Naive thymus-derived CD4-positive, alpha-beta T cell (primary cell): Measurements from ENCODE around the gene CHTF18. TPM values are rescaled to one million over a fixed set of nuclear protein-coding genes. Genes with fewer than 3 reads are reported as not detected.
A peak's percentile ranks its signal among the peaks of the same experiment; 100 is the strongest.

ENCODE experiments used
- ATAC-seq: fragments of 150-1000 bp; cut with Tn5 transposase; 2 replicates; pipeline ENCODE4 v1.10.0; 2021; ENCODE audit warnings: mild to moderate bottlenecking, moderate library complexity
- CTCF ChIA-PET: fragments of 350-600 bp; sonication (Branson Sonifier 250); formaldehyde crosslinking; loops from one replicate; lab custom pipeline; 2021; ENCODE audit warnings: antibody characterized with exemption; lab: Charles Lee
- POLR2A ChIA-PET: fragments of 350-600 bp; sonication (Branson Sonifier 250); formaldehyde crosslinking; loops from one replicate; lab custom pipeline; 2021; ENCODE audit warnings: antibody characterized with exemption, inconsistent platforms; lab: Charles Lee
- DNase-seq, 9 donors: peaks; one replicate each; pipeline versions ENCODE4 v3.0.0 to v3.0.0-alpha.2; 2020 to 2022; ENCODE audit warnings: mixed read lengths in 1 of 9
- H3K27ac ChIP-seq: one replicate; pipeline ENCODE4 v1.7.0; 2013; ENCODE audit warnings: mild to moderate bottlenecking, low read depth, low read length, moderate library complexity
- H3K27me3 ChIP-seq, 2 donors: one replicate each; pipeline ENCODE4 v1.7.0; 2013; ENCODE audit warnings: low read length in 2 of 2, mild to moderate bottlenecking in 2 of 2, moderate library complexity in 2 of 2; ENCODE audit not compliant: control insufficient read depth in 2 of 2, insufficient read depth in 2 of 2
- H3K36me3 ChIP-seq, 3 experiments: 1 replicate in 2 of 3; 2 replicates in 1 of 3; pipeline ENCODE4 v1.7.0; 2013; ENCODE audit warnings: low read length in 3 of 3, mild to moderate bottlenecking in 3 of 3, moderate library complexity in 1 of 3; ENCODE audit not compliant: insufficient read depth in 3 of 3, control insufficient read depth in 2 of 3
- H3K4me1 ChIP-seq, 2 donors: one replicate each; pipeline ENCODE4 v1.7.0; 2013; ENCODE audit warnings: low read length in 2 of 2, mild to moderate bottlenecking in 2 of 2, moderate library complexity in 1 of 2; ENCODE audit not compliant: control insufficient read depth in 2 of 2, insufficient read depth in 2 of 2
- H3K4me3 ChIP-seq: 2 replicates; pipeline ENCODE4 v1.7.0; 2013; ENCODE audit warnings: mild to moderate bottlenecking, low read length
- H3K9me3 ChIP-seq, 3 experiments: 1 replicate in 2 of 3; 2 replicates in 1 of 3; pipeline ENCODE4 v1.7.0; 2013; ENCODE audit warnings: low read length in 3 of 3; ENCODE audit not compliant: control insufficient read depth in 2 of 3
- H3K27ac Mint-ChIP-seq, 9 donors: one replicate each; pipeline ENCODE4 v1.8.0; 2020 to 2022; ENCODE audit warnings: mixed read lengths in 9 of 9, mild to moderate bottlenecking in 8 of 9, moderate library complexity in 5 of 9, inconsistent platforms in 2 of 9
- H3K27me3 Mint-ChIP-seq, 5 donors: one replicate each; pipeline ENCODE4 v1.8.0; 2021 to 2022; ENCODE audit warnings: mixed read lengths in 5 of 5, mild to moderate bottlenecking in 1 of 5
- H3K36me3 Mint-ChIP-seq, 5 donors: one replicate each; pipeline ENCODE4 v1.8.0; 2020 to 2022; ENCODE audit warnings: mixed read lengths in 5 of 5, mild to moderate bottlenecking in 3 of 5, inconsistent platforms in 1 of 5
- H3K4me1 Mint-ChIP-seq, 7 donors: one replicate each; pipeline ENCODE4 v1.8.0; 2020 to 2022; ENCODE audit warnings: mixed read lengths in 7 of 7, mild to moderate bottlenecking in 3 of 7, inconsistent platforms in 1 of 7
- H3K4me3 Mint-ChIP-seq, 10 donors: one replicate each; pipeline ENCODE4 v1.8.0; 2020 to 2022; ENCODE audit warnings: mild to moderate bottlenecking in 10 of 10, mixed read lengths in 10 of 10, moderate library complexity in 6 of 10, inconsistent platforms in 2 of 10
- H3K9me3 Mint-ChIP-seq, 11 donors: one replicate each; pipeline ENCODE4 v1.8.0; 2020 to 2022; ENCODE audit warnings: mixed read lengths in 11 of 11, mild to moderate bottlenecking in 4 of 11, inconsistent platforms in 1 of 11, moderate library complexity in 1 of 11
- intact Hi-C, 2 donors: fragments of 100-400 bp; cut with micrococcal nuclease; formaldehyde crosslinking; loops; one replicate each; pipeline ENCODE4 v1.15.1; 2023
- polyA plus RNA-seq, 2 donors: library from polyadenylated mRNA; unstranded; fragments of 300-500 nt; fragmentation: Illumina TruSeq; gene quantifications; one replicate each; pipeline ENCODE4 v1.2.3, GENCODE V29; 2021
- total RNA-seq, 6 experiments: library from RNA in 5 of 6; stranded (reverse) in 5 of 6; gene quantifications; 1 replicate in 5 of 6; 2 replicates in 1 of 6; pipeline ENCODE4 v1.2.3 and lab custom pipeline; 2021 to 2026

Gene CHTF18
- total and polyA plus RNA-seq, 7 experiments from 2014 or later: 4.5 to 74.8 (median 36.2) TPM

GRCh38 chr16:766820-767640, 21.4 kb upstream of the CHTF18 start:
- POLR2A ChIA-PET: no interaction called here
- Mint-ChIP-seq H3K4me3 (no peak overlapping the region), H3K9me3 (no peaks in the 10 kb centered on the region)

GRCh38 chr16:767743-768235, 20.6 kb upstream of the CHTF18 start:
- H3K4me1 Mint-ChIP-seq: no peaks in the 10 kb centered on the region
- peaks cover 0 to 3% (median 0%) of the 10 kb centered on the region in 5 donors for H3K27me3 Mint-ChIP-seq
- H3K36me3 Mint-ChIP-seq: no peaks in the 10 kb centered on the region
- Histone ChIP-seq H3K36me3 (no peaks in the 10 kb centered on the region), H3K27ac (no peak overlapping the region), H3K4me1 (no peaks in the 10 kb centered on the region), H3K4me3 (no peak overlapping the region), H3K27me3 (no peaks in the 10 kb centered on the region), H3K9me3 (no peaks in the 10 kb centered on the region)
- ATAC-seq (no peak), DNase-seq (no peak)
- H3K4me3 Mint-ChIP-seq: no peak overlapping the region
- CTCF ChIA-PET: no interaction called here
- intact Hi-C loops: no loop called here
- H3K9me3 Mint-ChIP-seq: no peaks in the 10 kb centered on the region
- H3K27ac Mint-ChIP-seq: no peak overlapping the region
- POLR2A ChIA-PET: no interaction called here

More at GRCh38 chr16:766820-767640, 21.4 kb upstream of the CHTF18 start:
- CTCF ChIA-PET: interaction anchor here (0.6 kb wide), 1 partner anchor 716 kb away, joined by 3 read pairs; no protein-coding TSS in a partner anchor
- H3K27ac Mint-ChIP-seq: no peak overlapping the region
- intact Hi-C loops: no loop called here
- Histone ChIP-seq H3K27ac (no peak overlapping the region), H3K27me3 (no peaks in the 10 kb centered on the region), H3K9me3 (no peaks in the 10 kb centered on the region), H3K4me1 (no peaks in the 10 kb centered on the region), H3K4me3 (no peak overlapping the region), H3K36me3 (no peaks in the 10 kb centered on the region)
- H3K36me3 Mint-ChIP-seq: no peaks in the 10 kb centered on the region
- no peaks in the 10 kb centered on the region for H3K4me1 Mint-ChIP-seq
- no peak for ATAC-seq
- H3K27me3 Mint-ChIP-seq: peaks cover 0 to 3% (median 0%) of the 10 kb centered on the region in 5 donors
- DNase-seq: no peak

GRCh38 chr16:768428-768827, 20.0 kb upstream of the CHTF18 start:
- Histone ChIP-seq H3K36me3 (no peaks in the 10 kb centered on the region), H3K4me1 (no peaks in the 10 kb centered on the region), H3K27ac (no peak overlapping the region), H3K9me3 (no peaks in the 10 kb centered on the region), H3K4me3 (no peak overlapping the region), H3K27me3 (no peaks in the 10 kb centered on the region)
- H3K27ac Mint-ChIP-seq: no peak overlapping the region
- H3K27me3 Mint-ChIP-seq: peaks cover 0 to 3% (median 0%) of the 10 kb centered on the region in 5 donors
- ATAC-seq: no peak
- no peaks in the 10 kb centered on the region for H3K9me3 Mint-ChIP-seq
- H3K4me1 Mint-ChIP-seq: no peaks in the 10 kb centered on the region
- DNase-seq: no peak
- H3K36me3 Mint-ChIP-seq: no peaks in the 10 kb centered on the region
- ChIA-PET POLR2A (no interaction called here), CTCF (no interaction called here)
- intact Hi-C loops: no loop called here
- no peak overlapping the region for H3K4me3 Mint-ChIP-seq

- ChIA-PET POLR2A (no interaction called here), CTCF (no interaction called here)
- Histone ChIP-seq H3K9me3 (no peaks in the 10 kb centered on the region), H3K36me3 (no peaks in the 10 kb centered on the region), H3K27me3 (no peaks in the 10 kb centered on the region), H3K4me1 (no peaks in the 10 kb centered on the region), H3K27ac (no peak overlapping the region), H3K4me3 (no peak overlapping the region)
- ATAC-seq: no peak
- intact Hi-C loops: no loop called here
- H3K27ac Mint-ChIP-seq: no peak overlapping the region
- no peaks in the 10 kb centered on the region for H3K36me3 Mint-ChIP-seq
- H3K27me3 Mint-ChIP-seq: peaks cover 0 to 3% (median 0%) of the 10 kb centered on the region in 5 donors
- H3K4me1 Mint-ChIP-seq: no peaks in the 10 kb centered on the region
- no peak overlapping the region for H3K4me3 Mint-ChIP-seq
- no peak for DNase-seq
- H3K9me3 Mint-ChIP-seq: no peaks in the 10 kb centered on the region
Measured at GRCh38 chr16:769184-769784, 19.1 kb upstream of the CHTF18 start.

- Mint-ChIP-seq H3K36me3 (no peaks in the 10 kb centered on the region), H3K27me3 (peaks cover 0 to 3% (median 0%) of the 10 kb centered on the region in 5 donors), H3K4me1 (no peaks in the 10 kb centered on the region), H3K9me3 (no peaks in the 10 kb centered on the region), H3K27ac (no peak overlapping the region), H3K4me3 (no peak overlapping the region)
- CTCF ChIA-PET: no interaction called here
- Histone ChIP-seq H3K27me3 (no peaks in the 10 kb centered on the region), H3K27ac (no peak overlapping the region), H3K9me3 (no peaks in the 10 kb centered on the region), H3K4me1 (no peaks in the 10 kb centered on the region), H3K4me3 (no peak overlapping the region), H3K36me3 (no peaks in the 10 kb centered on the region)
- peak in 1 of 9 donors; percentile 5 for DNase-seq
- ATAC-seq: no peak
- intact Hi-C loops: no loop called here
- POLR2A ChIA-PET: no interaction called here
Measured at GRCh38 chr16:769934-770333, 18.5 kb upstream of the CHTF18 start.

GRCh38 chr16:770411-770810, 18.0 kb upstream of the CHTF18 start:
- Histone ChIP-seq H3K4me1 (no peaks in the 10 kb centered on the region), H3K36me3 (no peaks in the 10 kb centered on the region), H3K9me3 (no peaks in the 10 kb centered on the region), H3K27ac (no peak overlapping the region), H3K4me3 (no peak overlapping the region), H3K27me3 (no peaks in the 10 kb centered on the region)
- Mint-ChIP-seq H3K36me3 (no peaks in the 10 kb centered on the region), H3K9me3 (no peaks in the 10 kb centered on the region), H3K27me3 (peaks cover 0 to 3% (median 0%) of the 10 kb centered on the region in 5 donors), H3K27ac (no peak overlapping the region), H3K4me3 (no peak overlapping the region), H3K4me1 (no peaks in the 10 kb centered on the region)
- DNase-seq: peak in 1 of 9 donors; percentile 5
- no peak for ATAC-seq
- ChIA-PET POLR2A (no interaction called here), CTCF (no interaction called here)
- intact Hi-C loops: no loop called here
